Spleen (tissue), 11 donors: ENCODE data around the gene NAT8L. TPM values are rescaled to one million over a fixed set of nuclear protein-coding genes. Genes with fewer than 3 reads are reported as not detected.
A peak's percentile ranks its signal among the peaks of the same experiment; 100 is the strongest.

Experiments
- DNase-seq: peaks from one replicate; pipeline ENCODE4 v3.0.0-alpha.2; 2020
- H3K27ac ChIP-seq, 8 donors: fragments of 200-600 bp; sonication (generic) in 7 of 8; 1 replicate in 4 of 8; 2 replicates in 4 of 8; pipeline versions ENCODE4 v1.5.0 to v1.8.0; 2016 to 2021; ENCODE audit warnings: inconsistent platforms in 4 of 8, mild to moderate bottlenecking in 4 of 8, moderate library complexity in 1 of 8
- H3K27me3 ChIP-seq, 7 donors: fragments of 200-600 bp; sonication (generic) in 6 of 7; replicated peaks in 1 of 7; 1 replicate in 4 of 7; 2 replicates in 3 of 7; pipeline versions ENCODE4 v1.5.0 to v1.8.0; 2016 to 2021; ENCODE audit warnings: inconsistent platforms in 3 of 7, mild to moderate bottlenecking in 1 of 7
- H3K36me3 ChIP-seq, 6 donors: fragments of 200-600 bp; sonication (generic) in 5 of 6; 1 replicate in 4 of 6; 2 replicates in 2 of 6; pipeline versions ENCODE4 v1.5.0 to v1.8.0; 2016 to 2021; ENCODE audit warnings: inconsistent platforms in 2 of 6
- H3K4me1 ChIP-seq, 6 donors: fragments of 200-600 bp; sonication (generic) in 5 of 6; 1 replicate in 3 of 6; 2 replicates in 3 of 6; pipeline versions ENCODE4 v1.5.0 to v1.8.0; 2016 to 2021; ENCODE audit warnings: inconsistent platforms in 3 of 6
- H3K4me3 ChIP-seq, 8 donors: fragments of 200-600 bp; sonication (generic) in 7 of 8; 1 replicate in 4 of 8; 2 replicates in 4 of 8; pipeline versions ENCODE4 v1.5.0 to v1.8.0; 2016 to 2021; ENCODE audit warnings: inconsistent platforms in 4 of 8, mild to moderate bottlenecking in 4 of 8, moderate library complexity in 2 of 8
- H3K9me3 ChIP-seq, 8 donors: fragments of 200-600 bp; sonication (generic) in 7 of 8; 1 replicate in 4 of 8; 2 replicates in 4 of 8; pipeline versions ENCODE4 v1.5.0 to v1.8.0; 2016 to 2021; ENCODE audit warnings: inconsistent platforms in 4 of 8
- CTCF ChIP-seq, 11 experiments: fragments of 200-600 bp in 7 of 11; fragments of 450-650 bp in 4 of 11; sonication (generic) in 4 of 11; IDR thresholded peaks in 8 of 11; conservative IDR thresholded peaks in 3 of 11; 1 replicate in 7 of 11; 2 replicates in 4 of 11; pipeline versions ENCODE4 v1.4.0 to v1.8.0; 2016 to 2021; ENCODE audit warnings: antibody characterized with exemption in 11 of 11, inconsistent platforms in 4 of 11, mild to moderate bottlenecking in 1 of 11
- POLR2A ChIP-seq, 3 donors: fragments of 450-650 bp; IDR thresholded peaks; one replicate each; pipeline ENCODE4 v1.5.1; 2017; ENCODE audit warnings: antibody characterized with exemption in 3 of 3, mild to moderate bottlenecking in 1 of 3
- POLR2AphosphoS5 ChIP-seq, 3 donors: sonication (generic); formaldehyde crosslinking; IDR thresholded peaks; one replicate each; pipeline ENCODE4 v1.5.1; 2017; ENCODE audit warnings: antibody characterized with exemption in 3 of 3
- WGBS, 5 donors: extraction: QIAGEN DNeasy Blood & Tissue Kit in 3 of 5; methylation state at CpG; one replicate each; pipeline versions ENCODE4 v1.1.5 to v1.1.7; 2013 to 2018; 5-methylcytosine and 5-hydroxymethylcytosine counted together
- intact Hi-C: fragments of 100-400 bp; cut with DNase I; formaldehyde crosslinking; loops from one replicate; pipeline ENCODE4 v1.15.0; 2023; ENCODE audit warnings: low total_unique reads
- polyA plus RNA-seq, 3 donors: library from polyadenylated mRNA; stranded (reverse); fragments of 200-250 nt; gene quantifications; one replicate each; pipeline ENCODE4 v1.2.1, GENCODE V29; 2013
- total RNA-seq, 7 donors: library from RNA; depleted of rRNA in 3 of 7; stranded (reverse); fragments of >200 nt in 3 of 7; fragmentation: NEBNext Ultra II Directional in 4 of 7; extraction: Animal tissue kit (Norgen Biotek cat#: 25700) in 4 of 7; gene quantifications; one replicate each; pipeline versions ENCODE4 v1.1.0 to v1.2.1, GENCODE V29; 2016 to 2021
- donor health status: healthy with polysubstance abuse.
- donor health status: DM: no; HTN: no; CAD: no; lungs with moderate emphysema.
- donor health status: DM: no; HTN: no; CAD: no.
- donor health status: Bipolar disorder and iron deficiency.
- donor health status: healthy.
- donor health status: DM: no; HTN: no; CAD: no.
- donor health status: DM: yes; HTN: yes; CAD: no.

Gene NAT8L
- total and polyA plus RNA-seq, 10 donors: 0.13 to 3.1 (median 0.72) TPM

- H3K4me1 ChIP-seq: peaks cover 0 to 20% (median 9%) of the 10 kb centered on the region in 6 donors
- peak; percentile 67 for DNase-seq
- WGBS, 5 donors: 84 to 89% (median 87%) methylated on average over 7 to 17 of the region's 17 CpGs
- peaks cover 0 to 54% (median 0%) of the 10 kb centered on the region in 7 donors for H3K27me3 ChIP-seq
- intact Hi-C loops: no loop called here
- TF ChIP-seq CTCF (IDR thresholded peaks at IDR 0.05 in 8 of 11, conservative IDR thresholded peaks at IDR 0.05 in 3 of 11): no peak
- no peak for TF ChIP-seq POLR2AphosphoS5 (IDR thresholded peaks at IDR 0.05)
- no peak for TF ChIP-seq POLR2A (IDR thresholded peaks at IDR 0.05)
- H3K4me3 ChIP-seq: no peak overlapping the region
- H3K9me3 ChIP-seq: no peaks in the 10 kb centered on the region
- H3K27ac ChIP-seq: no peak overlapping the region
- no peaks in the 10 kb centered on the region for H3K36me3 ChIP-seq
These were observed 10.2 kb downstream of the NAT8L start for GRCh38 chr4:2069161-2069971.

- H3K27ac ChIP-seq: no peak overlapping the region
- H3K9me3 ChIP-seq: no peaks in the 10 kb centered on the region
- peaks cover 0 to 20% (median 9%) of the 10 kb centered on the region in 6 donors for H3K4me1 ChIP-seq
- TF ChIP-seq POLR2AphosphoS5 (IDR thresholded peaks at IDR 0.05): no peak
- no peak for TF ChIP-seq POLR2A (IDR thresholded peaks at IDR 0.05)
- no peak for TF ChIP-seq CTCF (IDR thresholded peaks at IDR 0.05 in 8 of 11, conservative IDR thresholded peaks at IDR 0.05 in 3 of 11)
- intact Hi-C loops: no loop called here
- no peak overlapping the region for H3K4me3 ChIP-seq
- no peaks in the 10 kb centered on the region for H3K36me3 ChIP-seq
- peaks cover 0 to 50% (median 0%) of the 10 kb centered on the region in 7 donors for H3K27me3 ChIP-seq
- DNase-seq: peak; percentile 50
- 81 to 88% (median 85%) methylated on average over 11 to 14 of the region's 14 CpGs; no CpG with 5 or more reads in 1 of the 5 donors for WGBS, 5 donors
These were observed 10.9 kb downstream of the NAT8L start for GRCh38 chr4:2069986-2070385.

GRCh38 chr4:2070421-2071251, 11.5 kb downstream of the NAT8L start:
- H3K4me3 ChIP-seq: no peak overlapping the region
- no peak for TF ChIP-seq POLR2AphosphoS5 (IDR thresholded peaks at IDR 0.05)
- no peak for TF ChIP-seq POLR2A (IDR thresholded peaks at IDR 0.05)
- TF ChIP-seq CTCF (IDR thresholded peaks at IDR 0.05 in 8 of 11, conservative IDR thresholded peaks at IDR 0.05 in 3 of 11): no peak
- no peaks in the 10 kb centered on the region for H3K9me3 ChIP-seq
- H3K4me1 ChIP-seq: peaks cover 0 to 20% (median 9%) of the 10 kb centered on the region in 6 donors
- 78 to 85% (median 84%) methylated on average over 11 to 22 of the region's 22 CpGs for WGBS, 5 donors
- no peak overlapping the region for H3K27ac ChIP-seq
- peaks cover 0 to 50% (median 0%) of the 10 kb centered on the region in 7 donors for H3K27me3 ChIP-seq
- no peaks in the 10 kb centered on the region for H3K36me3 ChIP-seq
- DNase-seq: peak; percentile 48
- intact Hi-C loops: no loop called here
